GM18499 (cell line): ENCODE results near the gene TRAK1.
"Not testable (repeated sequence)": the region's sequence is repeated elsewhere in the genome, so short reads cannot be mapped to it uniquely, and the experiment has no call there.

ENCODE experiments used
- ATAC-seq: cut with Tn5 transposase; IDR thresholded peaks from one replicate; pipeline ENCODE4 v1.9.1; 2021; ENCODE audit warnings: moderate number of reproducible peaks; ENCODE audit not compliant: insufficient read depth, unreplicated experiment

TRAK1 gene

GRCh38 chr3:42090973-42091731 lies at the start of gene TRAK1:
Gene TRAK1, plus strand, starts transcription at chr3:42091357. Its CDS starts 113 bp downstream, at chr3:42091470.
- no peak for ATAC-seq

GRCh38 chr3:42042747-42043098 lies 48.4 kb upstream of the TRAK1 start:
- no peak for ATAC-seq

GRCh38 chr3:42043099-42043813 lies 47.9 kb upstream of the TRAK1 start:
- no peak for ATAC-seq

- no peak for ATAC-seq
Observed at GRCh38 chr3:42045708-42046243, 45.4 kb upstream of the TRAK1 start.

- not testable (repeated sequence) for ATAC-seq
Observed at GRCh38 chr3:42048526-42048925, 42.6 kb upstream of the TRAK1 start.

GRCh38 chr3:42050126-42050525 lies 41.0 kb upstream of the TRAK1 start:
- no peak for ATAC-seq

GRCh38 chr3:42051384-42052131 lies 39.6 kb upstream of the TRAK1 start:
- no peak for ATAC-seq

- ATAC-seq = no peak
Observed at GRCh38 chr3:42052132-42052483, 39.0 kb upstream of the TRAK1 start.

- ATAC-seq = no peak
Observed at GRCh38 chr3:42052484-42053351, 38.4 kb upstream of the TRAK1 start.

GRCh38 chr3:42053476-42053875 lies 37.7 kb upstream of the TRAK1 start:
- no peak for ATAC-seq

- ATAC-seq = no peak
Observed at GRCh38 chr3:42055291-42055690, 35.9 kb upstream of the TRAK1 start.

GRCh38 chr3:42056840-42057239 lies 34.3 kb upstream of the TRAK1 start:
- no peak for ATAC-seq

- no peak for ATAC-seq
Observed at GRCh38 chr3:42057561-42058211, 33.5 kb upstream of the TRAK1 start.

GRCh38 chr3:42061025-42061712 lies 30.0 kb upstream of the TRAK1 start:
- no peak for ATAC-seq

GRCh38 chr3:42061713-42062380 lies 29.3 kb upstream of the TRAK1 start:
- no peak for ATAC-seq

- ATAC-seq = no peak
Observed at GRCh38 chr3:42062464-42062863, 28.7 kb upstream of the TRAK1 start.

- ATAC-seq = no peak
Observed at GRCh38 chr3:42063888-42064287, 27.3 kb upstream of the TRAK1 start.

GRCh38 chr3:42066516-42067181 lies 24.5 kb upstream of the TRAK1 start:
- ATAC-seq = peak; percentile 22
